Adrenal gland (tissue), 12 donors: ENCODE data around the gene RTF2. TPM values are rescaled to one million over a fixed set of nuclear protein-coding genes. Genes with fewer than 3 reads are reported as not detected.
A peak's percentile ranks its signal among the peaks of the same experiment; 100 is the strongest.

ENCODE experiments used
- DNase-seq, 7 donors: peaks; one replicate each; pipeline ENCODE4 v3.0.0-alpha.2; 2019 to 2020
- H3K27ac ChIP-seq, 5 donors: fragments of 200-600 bp; sonication (generic) in 4 of 5; 1 replicate in 3 of 5; 2 replicates in 2 of 5; pipeline versions ENCODE4 v1.5.1 to v1.8.0; 2016 to 2020; ENCODE audit warnings: mild to moderate bottlenecking in 1 of 5
- H3K27me3 ChIP-seq: fragments of 200-600 bp; 2 replicates; pipeline ENCODE4 v1.8.0; 2021
- H3K36me3 ChIP-seq, 2 donors: fragments of 200-600 bp; replicated peaks in 1 of 2; 1 replicate in 1 of 2; 2 replicates in 1 of 2; pipeline versions ENCODE4 v1.5.1 to v1.8.0; 2018 to 2022
- H3K4me1 ChIP-seq, 2 donors: fragments of 200-600 bp; replicated peaks in 1 of 2; 1 replicate in 1 of 2; 2 replicates in 1 of 2; pipeline versions ENCODE4 v1.5.1 to v1.8.0; 2018 to 2021
- H3K4me3 ChIP-seq, 4 donors: fragments of 200-600 bp; sonication (generic) in 3 of 4; one replicate each; pipeline ENCODE4 v1.5.1; 2016 to 2018
- H3K9me3 ChIP-seq, 3 donors: fragments of 200-600 bp; sonication (generic) in 1 of 3; replicated peaks in 1 of 3; 1 replicate in 2 of 3; 2 replicates in 1 of 3; pipeline versions ENCODE4 v1.5.1 to v1.8.0; 2016 to 2021
- CTCF ChIP-seq, 6 experiments: fragments of 450-650 bp in 4 of 6; fragments of 200-600 bp in 2 of 6; sonication (generic) in 1 of 6; IDR thresholded peaks; 1 replicate in 5 of 6; 2 replicates in 1 of 6; pipeline versions ENCODE4 v1.5.1 to v1.8.0; 2016 to 2021; ENCODE audit warnings: antibody characterized with exemption in 6 of 6, mild to moderate bottlenecking in 2 of 6, moderate library complexity in 1 of 6
- POLR2A ChIP-seq, 2 donors: fragments of 450-650 bp; IDR thresholded peaks; one replicate each; pipeline ENCODE4 v1.6.1; 2017; ENCODE audit warnings: antibody characterized with exemption in 2 of 2, mild to moderate bottlenecking in 2 of 2, moderate library complexity in 1 of 2
- WGBS, 4 donors: extraction: QIAGEN DNeasy Blood & Tissue Kit in 2 of 4; methylation state at CpG; one replicate each; pipeline versions ENCODE4 v1.1.5 to v1.1.7; 2013 to 2017; 5-methylcytosine and 5-hydroxymethylcytosine counted together
- intact Hi-C, 2 donors: fragments of 100-400 bp; cut with DNase I; formaldehyde crosslinking; loops; one replicate each; pipeline versions ENCODE4 v1.14.1 to v1.15.0; 2022 to 2023
- polyA plus RNA-seq, 3 donors: library from polyadenylated mRNA; stranded (reverse); fragments of 200-250 nt in 2 of 3; fragments of 350-450 nt in 1 of 3; fragmentation: Illumina TruSeq in 1 of 3; extraction: RNeasy Lipid Tissue Mini Kit (QIAGEN cat#74804) in 1 of 3; gene quantifications; one replicate each; pipeline ENCODE4 v1.2.3, GENCODE V29; 2013 to 2014
- total RNA-seq, 9 donors: library from RNA; depleted of rRNA in 4 of 9; stranded (reverse); fragments of >200 nt in 4 of 9; fragments of 120-200 nt in 1 of 9; fragmentation: NEBNext Ultra II Directional in 1 of 9; extraction: Animal tissue kit (Norgen Biotek cat#: 25700) in 1 of 9; gene quantifications; one replicate each; pipeline versions ENCODE4 v1.1.0 to v1.2.4, GENCODE V29; 2013 to 2023
- donor health status: healthy with polysubstance abuse.
- donor health status: Bipolar disorder and iron deficiency.
- donor health status: DM: yes; HTN: yes; CAD: no.
- donor health status: DM: no; HTN: no; CAD: no.
- donor health status: DM: no; HTN: no; CAD: no.
- donor health status: DM: yes; HTN: yes; CAD: no.

RTF2 gene
- total and polyA plus RNA-seq, 12 donors: 48.8 to 156 (median 92.8) TPM

- H3K27ac ChIP-seq: no peak overlapping the region
Observed at GRCh38 chr20:56430461-56430860, 38.0 kb upstream of the RTF2 start.

GRCh38 chr20:56430957-56431356, 37.5 kb upstream of the RTF2 start:
- intact Hi-C loops: no loop called here
- no peaks in the 10 kb centered on the region for H3K36me3 ChIP-seq
- no peak overlapping the region for H3K27ac ChIP-seq
- H3K4me3 ChIP-seq: no peak overlapping the region
- WGBS, 4 donors: 40 to 78% (median 70%) methylated on average over 1 of the region's 1 CpG
- no peak for DNase-seq
- H3K9me3 ChIP-seq: no peaks in the 10 kb centered on the region
- H3K4me1 ChIP-seq: no peaks in the 10 kb centered on the region
- H3K27me3 ChIP-seq: no peaks in the 10 kb centered on the region
- TF ChIP-seq CTCF (IDR thresholded peaks at IDR 0.05) (no peak), POLR2A (IDR thresholded peaks at IDR 0.05) (no peak)

More at GRCh38 chr20:56430461-56430860, 38.0 kb upstream of the RTF2 start:
- Histone ChIP-seq H3K36me3 (no peaks in the 10 kb centered on the region), H3K4me1 (no peaks in the 10 kb centered on the region), H3K9me3 (no peaks in the 10 kb centered on the region), H3K4me3 (no peak overlapping the region), H3K27me3 (no peaks in the 10 kb centered on the region)
- 57 to 65% (median 60%) methylated on average over 2 to 4 of the region's 4 CpGs for WGBS, 4 donors
- no peak for TF ChIP-seq CTCF (IDR thresholded peaks at IDR 0.05)
- no peak for TF ChIP-seq POLR2A (IDR thresholded peaks at IDR 0.05)
- peak in 2 of 7 donors; percentile 12 to 35 for DNase-seq
- intact Hi-C loops: no loop called here

- no peak overlapping the region for H3K4me3 ChIP-seq
- no peak for DNase-seq
- H3K27ac ChIP-seq: no peak overlapping the region
- no peaks in the 10 kb centered on the region for H3K27me3 ChIP-seq
- no peaks in the 10 kb centered on the region for H3K36me3 ChIP-seq
- TF ChIP-seq CTCF (IDR thresholded peaks at IDR 0.05): no peak
- no peaks in the 10 kb centered on the region for H3K9me3 ChIP-seq
- intact Hi-C loops: no loop called here
- no peaks in the 10 kb centered on the region for H3K4me1 ChIP-seq
- 72 to 84% (median 76%) methylated on average over 3 of the region's 3 CpGs for WGBS, 4 donors
Observed at GRCh38 chr20:56431471-56431870, 37.0 kb upstream of the RTF2 start.

GRCh38 chr20:56433221-56433879, 35.1 kb upstream of the RTF2 start:
- Histone ChIP-seq H3K27ac (peak overlapping the region in 1 of 5 donors; percentile 15), H3K27me3 (no peaks in the 10 kb centered on the region), H3K36me3 (no peaks in the 10 kb centered on the region), H3K4me3 (no peak overlapping the region), H3K9me3 (no peaks in the 10 kb centered on the region), H3K4me1 (no peaks in the 10 kb centered on the region)
- WGBS, 4 donors: 50 to 72% (median 54%) methylated on average over 3 of the region's 3 CpGs
- peak in 2 of 7 donors; percentile 5 to 18 for DNase-seq
- intact Hi-C loops: no loop called here
- TF ChIP-seq CTCF (IDR thresholded peaks at IDR 0.05) (no peak), POLR2A (IDR thresholded peaks at IDR 0.05) (no peak)
